Smooth muscle cell (in vitro differentiated cells): Measurements from ENCODE around the gene RPS17. TPM values are rescaled to one million over a fixed set of nuclear protein-coding genes. Genes with fewer than 3 reads are reported as not detected.

Source experiments
- polyA plus RNA-seq: library from polyadenylated mRNA; unstranded; fragments of >200 nt; fragmentation: Nextera tagmentation; extraction: Ambion mirVana; gene quantifications from 2 replicates; pipeline ENCODE4 v1.2.1, GENCODE V29; 2016
- total RNA-seq: library from RNA; depleted of rRNA; stranded (reverse); fragments of >200 nt; gene quantifications from 2 replicates; pipeline ENCODE4 v1.2.3, GENCODE V29; 2014

RPS17 gene
- total and polyA plus RNA-seq, 2 experiments from 2014 or later, result 592 to 4,582 TPM

Other genes with a start within 250 kb of the RPS17 start
- 0.22 and 1.3 TPM in 2 replicates for gene GOLGA6L10, start 191.0 kb downstream of the RPS17 start, total RNA-seq
- 1.2 and 1.9 TPM in 2 replicates for gene GOLGA6L10, start 191.0 kb downstream of the RPS17 start, polyA plus RNA-seq
- 3.9 and 5.3 TPM in 2 replicates for gene GOLGA6L9, start 110.6 kb downstream of the RPS17 start, total RNA-seq
- gene GOLGA6L9, start 110.6 kb downstream of the RPS17 start, polyA plus RNA-seq, result 1.8 and 2.0 TPM in 2 replicates
- gene CPEB1, start 106.9 kb upstream of the RPS17 start, total RNA-seq, result 5.8 and 10.2 TPM in 2 replicates
- 5.3 and 9.8 TPM in 2 replicates for gene CPEB1, start 106.9 kb upstream of the RPS17 start, polyA plus RNA-seq
- 1.0 and 1.6 TPM in 2 replicates for gene AP3B2, start 169.4 kb upstream of the RPS17 start, total RNA-seq
- gene AP3B2, start 169.4 kb upstream of the RPS17 start, polyA plus RNA-seq, result 0.66 and 1.9 TPM in 2 replicates